Heart left ventricle (tissue), 13 donors: ENCODE results near the gene SDHD.

Experiments
- POLR2A ChIP-seq, 2 donors: fragments of 450-650 bp; IDR thresholded peaks; one replicate each; pipeline ENCODE4 v1.6.1; 2017; ENCODE audit warnings: antibody characterized with exemption in 2 of 2, mild to moderate bottlenecking in 2 of 2, moderate library complexity in 2 of 2
- TF ChIP-seq, protein P1 (sequence below), 12 donors: fragments of 200-600 bp; sonication (generic) in 4 of 12; IDR thresholded peaks; one replicate each; pipeline versions ENCODE4 v1.5.0 to v1.8.0; 2018 to 2022; ENCODE audit warnings: antibody characterized with exemption in 12 of 12, mild to moderate bottlenecking in 5 of 12
- donor health status: ischemic (EF 13 %, LVEDD 7.1; RV severe dilation, severe dysfunction).
- donor health status: DM: no; HTN: yes; CAD: no.
- donor health status: DM: no; HTN: no; CAD: no.
- donor health status: ischemic (EF 25% LVEDD 6.9; RV normal size, moderate dysfunction).
- donor health status: ischemic (EF 25% LVEDD 5.7; RV mildly dilated, moderate dysfunction).
- donor health status: ischemic (EF 35%, LVEDD 5.7; RV mildly dilated, moderate dysfunction).
- donor health status: nonischemic (EF 11% LVEDD 7.7; RV severe dilation, severe dysfunction).
- donor health status: DM: yes; HTN: yes; CAD: no.
- donor health status: PGD.
- donor health status: ischemic (EF 29% LVEDD 5.4; RV normal size, mild dysfunction).
- donor health status: nonischemic (EF 23%, LVEDD 6.1; RV moderate dilation, normal function).

DNA sequence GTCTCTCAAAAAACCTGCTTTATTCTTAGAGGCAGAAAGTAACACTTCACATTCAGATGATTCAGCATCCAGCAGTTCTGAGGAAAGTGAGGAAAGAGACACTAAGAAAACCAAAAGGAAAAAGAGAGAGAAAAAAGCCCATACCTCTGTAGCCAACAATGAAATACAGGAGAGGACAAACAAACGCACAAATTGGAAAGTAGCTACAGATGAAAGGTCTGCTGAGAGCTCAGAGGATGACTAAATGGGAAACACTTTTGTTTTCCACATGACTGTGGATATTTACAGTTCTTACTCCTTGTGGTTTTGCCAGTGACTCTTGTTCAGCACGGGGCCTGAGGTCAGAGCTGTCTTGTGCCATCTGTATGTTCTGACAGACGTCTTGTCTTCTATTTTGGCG is 3.9 kb upstream of the SDHD start:
- TF ChIP-seq POLR2A (IDR thresholded peaks at IDR 0.05): peak in 1 of 2 donors; percentile 39
- TF ChIP-seq, protein P1, sequence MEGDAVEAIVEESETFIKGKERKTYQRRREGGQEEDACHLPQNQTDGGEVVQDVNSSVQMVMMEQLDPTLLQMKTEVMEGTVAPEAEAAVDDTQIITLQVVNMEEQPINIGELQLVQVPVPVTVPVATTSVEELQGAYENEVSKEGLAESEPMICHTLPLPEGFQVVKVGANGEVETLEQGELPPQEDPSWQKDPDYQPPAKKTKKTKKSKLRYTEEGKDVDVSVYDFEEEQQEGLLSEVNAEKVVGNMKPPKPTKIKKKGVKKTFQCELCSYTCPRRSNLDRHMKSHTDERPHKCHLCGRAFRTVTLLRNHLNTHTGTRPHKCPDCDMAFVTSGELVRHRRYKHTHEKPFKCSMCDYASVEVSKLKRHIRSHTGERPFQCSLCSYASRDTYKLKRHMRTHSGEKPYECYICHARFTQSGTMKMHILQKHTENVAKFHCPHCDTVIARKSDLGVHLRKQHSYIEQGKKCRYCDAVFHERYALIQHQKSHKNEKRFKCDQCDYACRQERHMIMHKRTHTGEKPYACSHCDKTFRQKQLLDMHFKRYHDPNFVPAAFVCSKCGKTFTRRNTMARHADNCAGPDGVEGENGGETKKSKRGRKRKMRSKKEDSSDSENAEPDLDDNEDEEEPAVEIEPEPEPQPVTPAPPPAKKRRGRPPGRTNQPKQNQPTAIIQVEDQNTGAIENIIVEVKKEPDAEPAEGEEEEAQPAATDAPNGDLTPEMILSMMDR (IDR thresholded peaks at IDR 0.05): no peak
